Measurements from ENCODE around the gene TSN.

Gene TSN

DNA sequence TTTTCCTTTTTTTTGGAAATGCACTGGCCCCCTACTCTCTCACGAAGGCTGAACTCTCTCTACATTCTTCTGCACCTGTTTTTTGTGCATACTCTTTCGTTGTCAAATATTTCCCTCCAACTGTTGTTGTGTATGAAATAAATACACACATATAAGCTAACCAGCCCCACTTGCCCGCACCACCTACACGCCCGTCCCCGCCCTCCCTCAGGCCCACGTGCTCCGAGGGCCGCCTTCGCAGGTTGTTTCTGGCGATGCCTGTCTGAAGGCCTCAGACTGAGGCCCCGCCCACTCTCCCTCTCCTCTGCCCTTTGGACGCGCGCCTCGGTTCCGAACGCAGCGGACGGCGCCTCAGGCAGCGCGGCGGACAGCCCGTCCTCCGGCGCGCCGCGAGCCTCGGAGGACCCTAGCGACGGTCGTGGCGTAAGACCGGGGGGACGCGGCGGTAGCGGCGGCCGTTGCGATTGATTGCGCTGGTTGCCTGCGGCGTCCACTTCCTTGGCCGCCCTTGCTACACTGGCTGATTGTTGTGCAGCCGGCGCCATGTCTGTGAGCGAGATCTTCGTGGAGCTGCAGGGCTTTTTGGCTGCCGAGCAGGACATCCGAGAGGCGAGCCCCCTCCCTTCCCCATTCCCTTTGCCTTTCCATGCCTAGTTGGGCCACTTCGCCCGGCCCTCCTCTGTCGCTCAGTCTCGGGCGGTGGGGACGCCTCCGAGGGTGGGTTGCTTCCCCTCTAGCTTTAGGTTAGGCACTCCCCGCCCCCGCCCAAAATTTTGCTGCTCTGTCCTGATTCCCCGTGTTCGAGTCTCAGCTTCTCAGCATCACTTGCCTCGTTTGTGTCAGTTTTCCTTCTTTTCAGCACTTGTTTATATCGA lies at the start of gene TSN (continued):
- TF ChIP-seq, protein P1, sequence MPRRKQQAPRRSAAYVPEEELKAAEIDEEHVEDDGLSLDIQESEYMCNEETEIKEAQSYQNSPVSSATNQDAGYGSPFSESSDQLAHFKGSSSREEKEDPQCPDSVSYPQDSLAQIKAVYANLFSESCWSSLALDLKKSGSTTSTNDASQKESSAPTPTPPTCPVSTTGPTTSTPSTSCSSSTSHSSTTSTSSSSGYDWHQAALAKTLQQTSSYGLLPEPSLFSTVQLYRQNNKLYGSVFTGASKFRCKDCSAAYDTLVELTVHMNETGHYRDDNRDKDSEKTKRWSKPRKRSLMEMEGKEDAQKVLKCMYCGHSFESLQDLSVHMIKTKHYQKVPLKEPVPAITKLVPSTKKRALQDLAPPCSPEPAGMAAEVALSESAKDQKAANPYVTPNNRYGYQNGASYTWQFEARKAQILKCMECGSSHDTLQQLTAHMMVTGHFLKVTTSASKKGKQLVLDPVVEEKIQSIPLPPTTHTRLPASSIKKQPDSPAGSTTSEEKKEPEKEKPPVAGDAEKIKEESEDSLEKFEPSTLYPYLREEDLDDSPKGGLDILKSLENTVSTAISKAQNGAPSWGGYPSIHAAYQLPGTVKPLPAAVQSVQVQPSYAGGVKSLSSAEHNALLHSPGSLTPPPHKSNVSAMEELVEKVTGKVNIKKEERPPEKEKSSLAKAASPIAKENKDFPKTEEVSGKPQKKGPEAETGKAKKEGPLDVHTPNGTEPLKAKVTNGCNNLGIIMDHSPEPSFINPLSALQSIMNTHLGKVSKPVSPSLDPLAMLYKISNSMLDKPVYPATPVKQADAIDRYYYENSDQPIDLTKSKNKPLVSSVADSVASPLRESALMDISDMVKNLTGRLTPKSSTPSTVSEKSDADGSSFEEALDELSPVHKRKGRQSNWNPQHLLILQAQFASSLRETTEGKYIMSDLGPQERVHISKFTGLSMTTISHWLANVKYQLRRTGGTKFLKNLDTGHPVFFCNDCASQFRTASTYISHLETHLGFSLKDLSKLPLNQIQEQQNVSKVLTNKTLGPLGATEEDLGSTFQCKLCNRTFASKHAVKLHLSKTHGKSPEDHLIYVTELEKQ (tag by site-specific recombination; IDR thresholded peaks at IDR 0.05; ENCODE audit: borderline replicate concordance): no peak
- TF ChIP-seq ZNF596 (tag by site-specific recombination; IDR thresholded peaks at IDR 0.05) (no peak), ZNF544 (tag by site-specific recombination; IDR thresholded peaks at IDR 0.05) (no peak), ZFP69B (tag by site-specific recombination; IDR thresholded peaks at IDR 0.05) (no peak), ZNF19 (tag by site-specific recombination; IDR thresholded peaks at IDR 0.05; ENCODE audit: low read depth) (no peak), ZNF76 (tag by site-specific recombination; IDR thresholded peaks at IDR 0.05; ENCODE audit: borderline replicate concordance, low read depth) (peak; percentile 45; the same call in 1 of the 2 replicates), MEIS1 (CRISPR knock-in tag; IDR thresholded peaks at IDR 0.05; ENCODE audit: borderline replicate concordance) (no peak), ZNF274 (IDR thresholded peaks at IDR 0.05; ENCODE audit: low read length) (no peak), ZNF274 (tag by site-specific recombination; IDR thresholded peaks at IDR 0.05; ENCODE audit: borderline replicate concordance) (no peak), ZNF843 (tag by site-specific recombination; IDR thresholded peaks at IDR 0.05) (peak; percentile 63), ZNF433 (tag by site-specific recombination; IDR thresholded peaks at IDR 0.05; ENCODE audit: low read depth) (no peak), ZNF571 (tag by site-specific recombination; IDR thresholded peaks at IDR 0.05) (no peak), ZNF423 (tag by site-specific recombination; IDR thresholded peaks at IDR 0.05) (no peak), SP2 (tag by site-specific recombination; IDR thresholded peaks at IDR 0.05) (peak; percentile 77), WT1 (tag by site-specific recombination; IDR thresholded peaks at IDR 0.05) (no peak; the same call in 1 of the 2 replicates), ZNF600 (tag by site-specific recombination; IDR thresholded peaks at IDR 0.05) (no peak), ZEB2 (tag by site-specific recombination; IDR thresholded peaks at IDR 0.05) (peak; percentile 78), ZXDB (tag by site-specific recombination; IDR thresholded peaks at IDR 0.05) (peak; percentile 73), ZNF624 (tag by site-specific recombination; IDR thresholded peaks at IDR 0.05) (no peak), ZSCAN16 (tag by site-specific recombination; IDR thresholded peaks at IDR 0.05) (no peak), ZNF155 (tag by site-specific recombination; IDR thresholded peaks at IDR 0.05) (no peak), YY2 (tag by site-specific recombination; IDR thresholded peaks at IDR 0.05) (peak; percentile 74), RBAK (tag by site-specific recombination; IDR thresholded peaks at IDR 0.05) (no peak), ZNF629 (tag by site-specific recombination; IDR thresholded peaks at IDR 0.05) (peak; percentile 40; the same call in 1 of the 2 replicates), INSM2 (tag by site-specific recombination; IDR thresholded peaks at IDR 0.05) (no peak), ZNF785 (tag by site-specific recombination; IDR thresholded peaks at IDR 0.05) (no peak), ZNF16 (tag by site-specific recombination; IDR thresholded peaks at IDR 0.05; ENCODE audit: low read depth) (no peak), ZNF580 (tag by site-specific recombination; IDR thresholded peaks at IDR 0.05) (peak; percentile 57), ZSCAN30 (tag by site-specific recombination; IDR thresholded peaks at IDR 0.05) (no peak)
- TF ChIP-seq, protein P2, sequence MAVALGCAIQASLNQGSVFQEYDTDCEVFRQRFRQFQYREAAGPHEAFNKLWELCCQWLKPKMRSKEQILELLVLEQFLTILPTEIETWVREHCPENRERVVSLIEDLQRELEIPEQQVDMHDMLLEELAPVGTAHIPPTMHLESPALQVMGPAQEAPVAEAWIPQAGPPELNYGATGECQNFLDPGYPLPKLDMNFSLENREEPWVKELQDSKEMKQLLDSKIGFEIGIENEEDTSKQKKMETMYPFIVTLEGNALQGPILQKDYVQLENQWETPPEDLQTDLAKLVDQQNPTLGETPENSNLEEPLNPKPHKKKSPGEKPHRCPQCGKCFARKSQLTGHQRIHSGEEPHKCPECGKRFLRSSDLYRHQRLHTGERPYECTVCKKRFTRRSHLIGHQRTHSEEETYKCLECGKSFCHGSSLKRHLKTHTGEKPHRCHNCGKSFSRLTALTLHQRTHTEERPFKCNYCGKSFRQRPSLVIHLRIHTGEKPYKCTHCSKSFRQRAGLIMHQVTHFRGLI (tag by site-specific recombination; IDR thresholded peaks at IDR 0.05): no peak
- TF ChIP-seq, protein P3, sequence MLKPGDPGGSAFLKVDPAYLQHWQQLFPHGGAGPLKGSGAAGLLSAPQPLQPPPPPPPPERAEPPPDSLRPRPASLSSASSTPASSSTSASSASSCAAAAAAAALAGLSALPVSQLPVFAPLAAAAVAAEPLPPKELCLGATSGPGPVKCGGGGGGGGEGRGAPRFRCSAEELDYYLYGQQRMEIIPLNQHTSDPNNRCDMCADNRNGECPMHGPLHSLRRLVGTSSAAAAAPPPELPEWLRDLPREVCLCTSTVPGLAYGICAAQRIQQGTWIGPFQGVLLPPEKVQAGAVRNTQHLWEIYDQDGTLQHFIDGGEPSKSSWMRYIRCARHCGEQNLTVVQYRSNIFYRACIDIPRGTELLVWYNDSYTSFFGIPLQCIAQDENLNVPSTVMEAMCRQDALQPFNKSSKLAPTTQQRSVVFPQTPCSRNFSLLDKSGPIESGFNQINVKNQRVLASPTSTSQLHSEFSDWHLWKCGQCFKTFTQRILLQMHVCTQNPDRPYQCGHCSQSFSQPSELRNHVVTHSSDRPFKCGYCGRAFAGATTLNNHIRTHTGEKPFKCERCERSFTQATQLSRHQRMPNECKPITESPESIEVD (tag by site-specific recombination; IDR thresholded peaks at IDR 0.05): no peak

Measured in HEK293 (cell line).